Measurements from ENCODE around the gene SOD1. TPM values are rescaled to one million over a fixed set of nuclear protein-coding genes. Genes with fewer than 3 reads are reported as not detected.

SOD1 gene
- total RNA-seq, 2 donors from 2014 or later, result 148 to 244 TPM

GRCh38 chr21:31686272-31686915 lies 26.9 kb downstream of the SOD1 start:
- Mint-ChIP-seq H3K9me3 (no peaks in the 10 kb centered on the region), H3K4me3 (no peak overlapping the region), H3K36me3 (ENCODE audit: low read depth) (peaks cover 100% of the 10 kb centered on the region), H3K27me3 (no peaks in the 10 kb centered on the region), H3K27ac (peak overlapping the region; percentile 41), H3K4me1 (no peaks in the 10 kb centered on the region)
- ATAC-seq (replicated peaks), result no peak

- H3K27ac Mint-ChIP-seq, result peak overlapping the region; percentile 41
- no peak for ATAC-seq (replicated peaks)
Measured at GRCh38 chr21:31687108-31687507, 27.6 kb downstream of the SOD1 start.

GRCh38 chr21:31688603-31689368 lies 29.3 kb downstream of the SOD1 start:
- H3K36me3 Mint-ChIP-seq (ENCODE audit: low read depth), result peaks cover 100% of the 10 kb centered on the region
- no peak overlapping the region for H3K27ac Mint-ChIP-seq
- no peaks in the 10 kb centered on the region for H3K9me3 Mint-ChIP-seq
- no peaks in the 10 kb centered on the region for H3K27me3 Mint-ChIP-seq
- no peak overlapping the region for H3K4me3 Mint-ChIP-seq
- no peaks in the 10 kb centered on the region for H3K4me1 Mint-ChIP-seq
- ATAC-seq (replicated peaks), result no peak

More at GRCh38 chr21:31687108-31687507, 27.6 kb downstream of the SOD1 start:
- peaks cover 100% of the 10 kb centered on the region for H3K36me3 Mint-ChIP-seq (ENCODE audit: low read depth)
- H3K9me3 Mint-ChIP-seq, result no peaks in the 10 kb centered on the region
- H3K4me3 Mint-ChIP-seq, result no peak overlapping the region
- H3K27me3 Mint-ChIP-seq, result no peaks in the 10 kb centered on the region
- H3K4me1 Mint-ChIP-seq, result no peaks in the 10 kb centered on the region

- Mint-ChIP-seq H3K4me1 (no peaks in the 10 kb centered on the region), H3K27me3 (no peaks in the 10 kb centered on the region), H3K4me3 (no peak overlapping the region), H3K36me3 (ENCODE audit: low read depth) (peaks cover 100% of the 10 kb centered on the region), H3K27ac (no peak overlapping the region), H3K9me3 (no peaks in the 10 kb centered on the region)
- ATAC-seq (replicated peaks), result no peak
Measured at GRCh38 chr21:31693222-31693621, 33.7 kb downstream of the SOD1 start.

GRCh38 chr21:31696424-31696823 lies 36.9 kb downstream of the SOD1 start:
- ATAC-seq (replicated peaks), result no peak
- H3K4me3 Mint-ChIP-seq, result no peak overlapping the region
- H3K4me1 Mint-ChIP-seq, result no peaks in the 10 kb centered on the region
- H3K9me3 Mint-ChIP-seq, result no peaks in the 10 kb centered on the region
- no peaks in the 10 kb centered on the region for H3K27me3 Mint-ChIP-seq
- peaks cover 100% of the 10 kb centered on the region for H3K36me3 Mint-ChIP-seq (ENCODE audit: low read depth)
- no peak overlapping the region for H3K27ac Mint-ChIP-seq

- Mint-ChIP-seq H3K4me3 (no peak overlapping the region), H3K4me1 (no peaks in the 10 kb centered on the region), H3K27ac (peak overlapping the region; percentile 27), H3K27me3 (no peaks in the 10 kb centered on the region), H3K36me3 (ENCODE audit: low read depth) (peaks cover 100% of the 10 kb centered on the region), H3K9me3 (no peaks in the 10 kb centered on the region)
- no peak for ATAC-seq (replicated peaks)
Measured at GRCh38 chr21:31698461-31698860, 39.0 kb downstream of the SOD1 start.

- Mint-ChIP-seq H3K9me3 (no peaks in the 10 kb centered on the region), H3K27ac (no peak overlapping the region), H3K4me1 (no peaks in the 10 kb centered on the region), H3K27me3 (no peaks in the 10 kb centered on the region), H3K36me3 (ENCODE audit: low read depth) (peaks cover 99% of the 10 kb centered on the region), H3K4me3 (no peak overlapping the region)
- no peak for ATAC-seq (replicated peaks)
Measured at GRCh38 chr21:31700040-31700439, 40.5 kb downstream of the SOD1 start.

GRCh38 chr21:31706562-31706961 lies 47.1 kb downstream of the SOD1 start:
- peaks cover 59% of the 10 kb centered on the region for H3K36me3 Mint-ChIP-seq (ENCODE audit: low read depth)
- ATAC-seq (replicated peaks), result no peak
- no peaks in the 10 kb centered on the region for H3K27me3 Mint-ChIP-seq
- H3K4me1 Mint-ChIP-seq, result peaks cover 26% of the 10 kb centered on the region
- peak overlapping the region; percentile 9 for H3K27ac Mint-ChIP-seq
- H3K4me3 Mint-ChIP-seq, result no peak overlapping the region
- H3K9me3 Mint-ChIP-seq, result no peaks in the 10 kb centered on the region

- ATAC-seq (replicated peaks), result peak; percentile 72
- Mint-ChIP-seq H3K27me3 (no peaks in the 10 kb centered on the region), H3K36me3 (ENCODE audit: low read depth) (peaks cover 49% of the 10 kb centered on the region), H3K9me3 (no peaks in the 10 kb centered on the region), H3K4me3 (no peak overlapping the region), H3K27ac (peak overlapping the region; percentile 36), H3K4me1 (peaks cover 26% of the 10 kb centered on the region)
Measured at GRCh38 chr21:31707499-31707898, 48.0 kb downstream of the SOD1 start.

GRCh38 chr21:31708541-31708940 lies 49.0 kb downstream of the SOD1 start:
- no peaks in the 10 kb centered on the region for H3K27me3 Mint-ChIP-seq
- no peak for ATAC-seq (replicated peaks)
- peaks cover 26% of the 10 kb centered on the region for H3K4me1 Mint-ChIP-seq
- H3K9me3 Mint-ChIP-seq, result no peaks in the 10 kb centered on the region
- H3K4me3 Mint-ChIP-seq, result no peak overlapping the region
- H3K36me3 Mint-ChIP-seq (ENCODE audit: low read depth), result peaks cover 39% of the 10 kb centered on the region
- peak overlapping the region; percentile 81 for H3K27ac Mint-ChIP-seq

GRCh38 chr21:31710586-31710985 lies 51.1 kb downstream of the SOD1 start:
- no peak for ATAC-seq (replicated peaks)
- Mint-ChIP-seq H3K27me3 (no peaks in the 10 kb centered on the region), H3K9me3 (no peaks in the 10 kb centered on the region), H3K36me3 (ENCODE audit: low read depth) (peaks cover 24% of the 10 kb centered on the region), H3K27ac (peak overlapping the region; percentile 81), H3K4me1 (peaks cover 41% of the 10 kb centered on the region), H3K4me3 (no peak overlapping the region)

- H3K27me3 Mint-ChIP-seq, result no peaks in the 10 kb centered on the region
- no peak overlapping the region for H3K4me3 Mint-ChIP-seq
- ATAC-seq (replicated peaks), result no peak
- H3K4me1 Mint-ChIP-seq, result peaks cover 42% of the 10 kb centered on the region
- H3K27ac Mint-ChIP-seq, result no peak overlapping the region
- no peaks in the 10 kb centered on the region for H3K9me3 Mint-ChIP-seq
- H3K36me3 Mint-ChIP-seq (ENCODE audit: low read depth), result peaks cover 21% of the 10 kb centered on the region
Measured at GRCh38 chr21:31711326-31711725, 51.8 kb downstream of the SOD1 start.

GRCh38 chr21:31711745-31712285 lies 52.3 kb downstream of the SOD1 start:
- H3K4me1 Mint-ChIP-seq, result peaks cover 47% of the 10 kb centered on the region
- no peak for ATAC-seq (replicated peaks)
- no peaks in the 10 kb centered on the region for H3K9me3 Mint-ChIP-seq
- H3K4me3 Mint-ChIP-seq, result no peak overlapping the region
- H3K27me3 Mint-ChIP-seq, result no peaks in the 10 kb centered on the region
- H3K36me3 Mint-ChIP-seq (ENCODE audit: low read depth), result peaks cover 17% of the 10 kb centered on the region
- H3K27ac Mint-ChIP-seq, result no peak overlapping the region

- no peaks in the 10 kb centered on the region for H3K9me3 Mint-ChIP-seq
- H3K27ac Mint-ChIP-seq, result peak overlapping the region; percentile 92
- no peak for ATAC-seq (replicated peaks)
- H3K4me1 Mint-ChIP-seq, result peaks cover 44% of the 10 kb centered on the region
- H3K36me3 Mint-ChIP-seq (ENCODE audit: low read depth), result peaks cover 8% of the 10 kb centered on the region
- peak overlapping the region; percentile 66 for H3K4me3 Mint-ChIP-seq
- H3K27me3 Mint-ChIP-seq, result no peaks in the 10 kb centered on the region
Measured at GRCh38 chr21:31713115-31713514, 53.6 kb downstream of the SOD1 start.

Data from activated T-helper 17 cell treated with anti-CD3 and anti-CD28 coated beads, Interleukin-2, amount 50 U/mL, for 72 hours (primary cell).